Stimulated activated naive CD4-positive, alpha-beta T cell (primary cell): ENCODE measurements around the gene SSTR5.

Experiments
- DNase-seq, 6 experiments: peaks; one replicate each; lab custom pipeline; 2025; lab: John Stamatoyannopoulos, UW

The SSTR5 gene

DNA sequence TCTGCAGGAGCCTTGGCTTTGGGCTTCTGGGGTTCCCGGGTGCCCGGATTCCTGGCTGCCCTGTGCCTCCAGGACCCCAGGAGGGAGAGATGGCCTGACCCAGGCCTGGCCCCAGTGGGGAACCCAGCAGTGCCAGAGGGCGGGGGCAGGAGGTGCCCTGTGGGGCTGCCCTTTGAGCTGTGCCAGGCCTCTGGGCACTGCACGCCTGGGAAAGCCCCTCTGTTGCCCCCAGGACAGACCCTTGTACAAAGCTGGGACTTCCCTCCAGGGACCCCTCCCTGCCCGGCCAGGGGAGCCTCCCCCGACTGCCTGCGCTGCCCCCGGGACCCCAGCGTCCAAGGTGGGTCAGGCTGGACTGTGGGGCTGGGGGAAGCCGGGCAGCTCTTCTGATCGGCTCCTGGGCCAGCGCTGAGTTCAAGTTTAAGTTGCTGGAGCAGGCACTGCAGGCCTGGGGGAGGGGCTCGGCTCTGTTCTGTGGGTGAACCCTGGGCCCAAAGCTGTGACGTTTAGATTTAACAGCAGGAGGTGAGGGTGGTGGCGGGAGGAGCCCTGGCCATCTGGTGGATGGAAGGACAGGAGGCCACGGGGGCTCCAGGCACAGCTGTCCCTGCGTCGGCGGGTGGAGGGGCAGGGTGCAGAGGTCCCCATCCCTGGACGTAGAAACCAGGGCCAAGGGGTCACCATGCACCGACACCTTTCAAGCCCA, 51.1 kb downstream of the SSTR5 start:
- DNase-seq, result no peak

- DNase-seq, result no peak
Observed at GRCh38 chr16:1124291-1124690, 51.7 kb downstream of the SSTR5 start.

DNA sequence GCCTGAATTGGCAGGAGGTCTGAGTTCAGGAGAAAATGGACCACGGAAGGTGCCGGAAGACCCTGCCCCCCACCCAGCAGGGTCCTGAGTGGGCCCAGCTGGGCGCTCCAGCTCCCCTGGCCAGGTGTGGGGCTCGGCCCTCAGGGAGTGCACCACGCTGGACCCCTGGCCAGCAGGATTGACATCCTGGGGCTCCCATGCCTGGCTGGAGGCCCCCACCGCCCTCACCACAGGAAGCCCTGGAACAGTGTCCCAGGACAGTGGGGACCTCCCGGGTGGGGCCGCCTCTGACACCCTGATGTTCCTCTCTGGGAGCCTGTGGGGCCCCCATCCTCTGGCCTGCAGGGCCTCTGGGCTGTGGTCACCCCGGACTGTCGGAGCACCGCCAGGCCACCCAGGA, 52.2 kb downstream of the SSTR5 start:
- DNase-seq, result no peak

DNA sequence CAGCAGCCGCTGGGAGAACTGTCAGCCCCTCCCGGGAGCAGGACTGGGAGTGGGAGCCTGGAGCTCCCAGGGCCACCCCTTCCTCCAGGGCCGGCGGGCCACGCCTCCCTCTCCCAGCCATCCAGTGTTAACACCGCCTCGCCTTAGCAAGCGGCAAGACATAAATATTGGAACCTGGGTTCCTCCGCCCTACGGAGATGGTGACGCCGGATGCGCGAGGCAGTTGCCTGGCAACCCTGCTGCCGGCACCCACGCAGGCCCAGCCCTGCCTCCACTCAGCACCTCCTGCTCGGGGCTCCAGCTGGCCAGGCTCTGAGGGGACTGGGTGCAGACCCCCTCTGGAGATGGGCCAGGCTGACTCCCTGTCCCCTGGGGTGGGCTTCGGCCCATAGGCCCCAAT, 52.9 kb downstream of the SSTR5 start:
- peak in 2 of 6 experiments; percentile 15 to 16 for DNase-seq

DNA sequence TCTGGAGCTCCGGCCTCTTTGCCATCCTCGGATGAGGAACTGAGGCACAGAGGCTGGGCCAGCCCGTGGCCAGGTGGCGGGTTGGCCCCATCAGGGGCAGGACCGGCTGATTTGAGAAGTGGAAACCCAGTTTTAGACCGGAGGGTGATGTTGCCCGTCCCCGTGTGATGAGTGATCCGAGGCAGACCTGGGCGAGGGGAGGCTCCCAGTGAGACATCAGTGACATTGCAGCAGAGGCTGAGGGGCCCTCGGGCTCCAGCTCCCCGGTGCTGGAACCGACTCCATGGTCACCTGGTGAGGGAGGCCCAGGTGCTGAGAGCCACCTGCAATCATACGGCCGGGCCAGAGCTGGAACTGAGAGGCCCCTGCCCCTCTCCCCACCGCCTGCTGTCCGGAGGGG, 53.5 kb downstream of the SSTR5 start:
- no peak for DNase-seq

- no peak for DNase-seq
Observed at GRCh38 chr16:1126586-1126985, 54.0 kb downstream of the SSTR5 start.

DNA sequence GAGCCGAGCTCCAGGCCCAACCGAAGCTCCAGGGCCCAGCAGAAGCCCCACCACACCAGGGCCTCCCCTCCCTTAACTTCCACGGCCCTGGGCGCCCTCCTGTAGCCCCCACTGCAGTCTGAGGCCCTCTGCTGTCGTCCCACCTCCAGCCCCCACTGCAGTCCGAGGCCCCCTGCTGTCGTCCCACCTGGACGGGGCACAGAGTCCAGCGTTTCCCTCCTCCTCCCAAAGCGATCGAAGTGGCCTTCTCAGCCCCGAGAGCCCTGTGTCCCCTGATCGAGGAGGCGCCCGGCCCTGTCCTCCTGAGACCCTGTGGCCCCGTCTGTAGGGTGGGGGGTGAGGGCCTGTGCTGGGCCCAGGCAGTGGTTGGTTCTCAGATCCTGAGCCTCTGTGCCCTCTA, 54.6 kb downstream of the SSTR5 start:
- no peak for DNase-seq

GRCh38 chr16:1127971-1128715, 55.6 kb downstream of the SSTR5 start:
- no peak for DNase-seq

DNA sequence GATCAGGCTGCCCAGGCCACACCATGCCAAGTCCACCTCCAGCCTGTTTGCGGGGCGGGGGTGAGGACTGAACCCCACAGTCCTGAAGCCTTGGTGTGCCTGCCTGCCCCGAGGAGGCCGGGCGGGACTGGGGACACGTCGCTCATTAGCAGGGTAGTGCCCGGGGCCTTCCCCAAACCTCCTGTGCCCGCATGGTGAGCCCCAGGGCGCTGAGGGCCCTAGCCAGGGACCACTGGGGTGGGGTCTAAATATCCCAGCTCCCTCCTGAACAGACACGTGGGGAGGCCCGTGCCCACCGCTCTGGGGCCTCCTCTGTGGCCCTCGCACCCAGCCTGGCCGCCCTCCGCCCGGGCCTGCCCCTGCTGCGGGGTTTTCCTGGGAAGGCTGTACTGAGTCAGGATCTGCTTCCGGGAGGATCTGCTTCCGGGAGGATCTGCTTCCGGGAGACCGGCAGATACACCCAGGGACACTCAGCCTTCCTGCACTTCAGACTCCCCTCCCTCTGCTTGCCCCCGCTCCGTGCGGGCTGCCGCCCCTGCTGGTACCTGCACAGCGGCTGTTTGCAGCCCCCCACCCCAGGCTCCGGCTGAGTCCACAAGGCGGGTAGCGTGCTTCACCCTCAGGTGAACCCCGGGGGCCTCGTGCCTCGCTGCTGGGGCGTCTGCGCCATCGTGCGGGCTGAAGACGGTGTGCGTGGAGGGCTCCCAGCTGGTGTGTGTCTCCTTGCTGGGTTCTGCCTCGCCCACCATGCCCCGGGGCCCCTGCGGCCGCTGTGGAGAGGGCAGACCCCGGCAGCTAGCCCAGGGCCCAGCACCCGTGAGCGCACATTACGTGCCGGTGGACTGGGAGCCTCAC, 56.8 kb downstream of the SSTR5 start:
- no peak for DNase-seq

GRCh38 chr16:1130382-1130781, 57.8 kb downstream of the SSTR5 start:
- DNase-seq, result no peak
